GM19395 (cell line): ENCODE measurements around the gene NAV1.
"Not testable (repeated sequence)": the region's sequence is repeated elsewhere in the genome, so short reads cannot be mapped to it uniquely, and the experiment has no call there.

Experiments used
- ATAC-seq: cut with Tn5 transposase; IDR thresholded peaks from one replicate; pipeline ENCODE4 v1.9.1; 2021; ENCODE audit warnings: mild to moderate bottlenecking, moderate library complexity; ENCODE audit not compliant: unreplicated experiment

The NAV1 gene

GRCh38 chr1:201504179-201504631, 34.7 kb upstream of the NAV1 start:
- ATAC-seq = no peak

GRCh38 chr1:201504799-201505502, 34.0 kb upstream of the NAV1 start:
- ATAC-seq = no peak

- ATAC-seq = no peak
These were observed 33.4 kb upstream of the NAV1 start for GRCh38 chr1:201505503-201505890.

GRCh38 chr1:201506092-201506491, 32.8 kb upstream of the NAV1 start:
- no peak for ATAC-seq

- ATAC-seq = peak; percentile 80
These were observed 32.2 kb upstream of the NAV1 start, which contains the start of gene CSRP1 for GRCh38 chr1:201506557-201507359. CSRP1 (minus strand) TSS chr1:201507123; CDS start chr1:201496303, 10,820 bp downstream.

- ATAC-seq = peak; percentile 25
These were observed 31.6 kb upstream of the NAV1 start for GRCh38 chr1:201507360-201507675.

GRCh38 chr1:201508809-201509208, 30.1 kb upstream of the NAV1 start:
- ATAC-seq = no peak

- no peak for ATAC-seq
These were observed 29.1 kb upstream of the NAV1 start for GRCh38 chr1:201509601-201510374.

GRCh38 chr1:201510734-201511133, 28.2 kb upstream of the NAV1 start:
- ATAC-seq = no peak

- no peak for ATAC-seq
These were observed 27.5 kb upstream of the NAV1 start for GRCh38 chr1:201511396-201511940.

- peak; percentile 49 for ATAC-seq
These were observed 26.9 kb upstream of the NAV1 start for GRCh38 chr1:201511941-201512539.

GRCh38 chr1:201513498-201514243, 25.3 kb upstream of the NAV1 start:
- ATAC-seq = no peak

- no peak for ATAC-seq
These were observed 24.5 kb upstream of the NAV1 start for GRCh38 chr1:201514466-201514865.

- ATAC-seq = no peak
These were observed 23.7 kb upstream of the NAV1 start for GRCh38 chr1:201515062-201515750.

- ATAC-seq = no peak
These were observed 23.0 kb upstream of the NAV1 start for GRCh38 chr1:201515895-201516294.

- no peak for ATAC-seq
These were observed 22.3 kb upstream of the NAV1 start for GRCh38 chr1:201516511-201517127.

- no peak for ATAC-seq
These were observed 21.3 kb upstream of the NAV1 start for GRCh38 chr1:201517631-201518030.

- no peak for ATAC-seq
These were observed 20.9 kb upstream of the NAV1 start for GRCh38 chr1:201518071-201518470.

- not testable (repeated sequence) for ATAC-seq
These were observed 18.8 kb upstream of the NAV1 start for GRCh38 chr1:201520046-201520575.
